HG02798 (cell line): Measurements from ENCODE around the gene PTPRN2.

Experiments used
- ATAC-seq: cut with Tn5 transposase; IDR thresholded peaks from one replicate; pipeline ENCODE4 v1.9.1; 2021; ENCODE audit warnings: mild to moderate bottlenecking; ENCODE audit not compliant: unreplicated experiment, poor library complexity

PTPRN2 gene

DNA sequence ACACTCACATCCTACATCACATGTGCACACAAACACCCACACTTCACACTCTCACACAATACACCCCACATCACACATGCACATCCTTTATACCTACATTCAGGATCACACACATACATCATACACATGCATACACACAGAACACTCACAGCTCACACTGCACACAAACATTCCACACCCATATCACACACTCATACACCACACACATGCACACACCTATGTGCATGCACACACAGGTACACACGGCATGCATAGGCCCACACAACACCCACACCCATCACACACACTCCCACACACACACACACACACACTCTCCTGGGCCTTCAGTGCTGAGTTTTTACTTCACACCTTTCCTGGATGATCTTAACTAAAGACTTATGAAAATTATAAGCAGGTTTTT, 1030.4 kb downstream of the PTPRN2 start:
- ATAC-seq, result no peak

GRCh38 chr7:157556642-157556944, 1031.0 kb downstream of the PTPRN2 start:
- ATAC-seq, result no peak

- no peak for ATAC-seq
Observed at GRCh38 chr7:157555944-157556641, 1031.5 kb downstream of the PTPRN2 start.

DNA sequence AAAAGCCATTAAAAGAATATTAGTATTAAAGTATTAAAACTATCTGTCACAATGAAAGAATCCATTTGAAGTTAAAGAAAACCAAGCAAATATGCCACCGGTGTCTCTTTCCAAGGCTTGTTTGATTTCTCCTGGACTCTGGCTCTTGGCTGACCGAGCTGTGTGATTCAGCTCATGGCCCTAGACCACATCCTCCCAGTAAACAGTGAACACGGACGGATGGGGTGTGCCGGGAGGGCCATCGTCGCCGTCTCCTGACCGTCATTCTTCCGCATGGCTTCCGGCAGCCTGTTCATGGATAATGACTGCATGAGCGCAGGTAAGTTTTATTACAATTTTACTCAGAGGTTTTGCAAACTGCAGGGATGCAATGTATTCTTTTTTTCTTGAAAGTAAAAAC, 1032.3 kb downstream of the PTPRN2 start:
- ATAC-seq, result no peak

- no peak for ATAC-seq
Observed at GRCh38 chr7:157554393-157555238, 1033.0 kb downstream of the PTPRN2 start.

- ATAC-seq, result no peak
Observed at GRCh38 chr7:157553256-157553655, 1034.4 kb downstream of the PTPRN2 start.

DNA sequence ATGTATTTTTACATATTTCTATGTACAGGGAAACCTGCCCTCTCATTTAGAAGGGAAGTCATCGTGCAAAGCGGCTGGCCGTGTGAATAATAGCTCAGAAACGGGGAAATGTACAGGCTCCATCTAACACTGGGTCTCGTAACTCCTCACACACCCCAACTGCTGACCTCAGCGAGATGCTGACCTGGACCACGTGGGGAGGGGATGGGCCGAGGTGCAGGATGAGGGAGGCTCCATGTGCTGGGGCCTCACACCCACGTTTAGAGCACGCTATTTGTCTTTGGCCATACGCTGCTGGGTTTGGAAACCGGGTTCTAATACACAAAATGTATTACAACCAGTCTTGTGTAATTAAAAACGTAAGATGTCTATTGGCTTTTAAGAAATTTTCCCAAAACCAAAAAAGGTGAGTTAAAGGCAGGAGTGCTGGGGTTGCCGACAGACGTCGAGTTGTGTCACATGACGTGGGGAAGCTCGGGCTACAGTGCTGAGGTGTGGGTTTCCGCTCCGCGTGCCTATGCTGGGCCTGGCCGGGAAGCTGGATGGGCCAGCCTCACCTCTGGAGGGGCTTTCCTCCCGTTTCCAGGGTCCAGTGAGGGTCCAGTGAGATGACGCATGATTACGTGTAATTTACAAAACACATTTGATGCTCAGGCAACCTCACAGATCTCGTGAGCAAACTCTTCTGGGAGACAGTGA, 1035.2 kb downstream of the PTPRN2 start:
- ATAC-seq, result no peak

DNA sequence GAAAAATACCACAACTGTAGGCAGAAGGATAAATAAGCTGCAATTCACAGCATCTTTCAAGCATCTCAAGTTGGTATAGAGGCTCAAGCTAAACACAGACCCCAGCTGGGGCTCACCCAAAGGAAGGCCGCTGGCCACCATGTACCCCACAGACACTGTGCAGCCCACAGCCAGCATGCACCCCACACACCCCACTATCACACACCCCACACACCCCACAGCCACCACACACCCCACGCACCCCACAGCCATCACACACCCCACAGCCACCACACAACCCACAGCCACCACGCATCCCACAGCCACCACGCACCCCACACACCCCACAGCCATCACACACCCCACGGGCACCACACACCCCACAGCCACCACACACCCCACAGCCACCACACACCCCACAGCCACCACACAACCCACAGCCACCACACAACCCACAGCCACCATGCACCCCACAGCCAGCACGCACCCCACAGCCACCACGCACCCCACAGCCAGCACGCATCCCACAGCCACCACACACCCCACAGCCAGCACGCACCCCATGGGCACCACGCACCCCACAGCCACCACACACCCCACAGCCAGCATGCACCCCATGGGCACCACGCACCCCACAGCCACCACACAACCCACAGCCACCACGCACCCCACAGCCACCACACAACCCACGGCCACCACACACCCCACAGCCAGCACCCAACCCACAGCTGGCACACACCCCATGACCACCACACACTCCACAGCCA, 1036.1 kb downstream of the PTPRN2 start:
- no peak for ATAC-seq

DNA sequence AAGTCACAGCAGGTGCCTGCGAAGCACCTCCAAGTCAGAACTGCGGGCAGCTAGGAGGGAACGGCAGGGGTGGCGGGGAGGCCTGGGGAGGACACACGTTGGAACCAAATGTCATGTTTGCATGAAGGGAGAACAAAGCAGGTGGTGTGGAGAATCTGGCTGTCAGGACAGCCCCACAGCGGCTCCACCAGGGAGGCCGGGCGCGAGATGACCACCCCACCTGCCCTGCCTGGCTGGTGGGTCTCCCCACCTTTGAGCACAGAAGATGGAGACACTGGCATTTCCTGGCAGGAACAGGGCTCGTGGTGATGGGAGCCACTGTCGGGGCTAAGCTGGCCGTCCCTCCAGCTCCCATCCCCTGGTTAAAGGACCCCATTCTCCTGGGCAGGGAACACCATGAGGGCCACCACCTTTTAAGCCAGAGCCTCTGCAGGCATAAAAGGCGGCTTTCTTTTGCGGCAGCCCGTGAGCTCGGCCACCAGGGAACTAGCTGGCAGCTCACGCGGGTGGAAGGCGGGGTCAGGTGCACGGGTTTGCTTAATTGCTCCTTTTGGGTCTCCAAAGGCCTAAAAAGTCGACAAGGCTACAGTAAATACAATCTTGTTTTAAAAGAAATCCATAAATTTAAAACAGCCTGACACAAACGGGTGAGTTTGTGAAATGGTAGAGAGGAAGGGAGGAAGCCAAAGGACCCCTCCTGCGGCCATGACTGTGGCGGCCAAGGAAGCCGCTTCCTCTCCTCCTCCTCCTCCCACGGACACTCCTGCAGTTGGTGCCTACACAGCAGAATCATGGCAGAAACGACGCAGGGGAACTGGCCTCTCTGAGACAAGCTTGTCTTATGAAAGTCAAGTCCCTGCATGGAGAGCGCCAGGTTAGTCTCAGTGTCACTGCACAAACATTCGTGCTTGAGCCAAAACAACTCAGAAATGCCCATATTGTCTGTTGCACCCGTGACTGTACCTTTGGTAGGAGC, 1037.0 kb downstream of the PTPRN2 start:
- ATAC-seq, result no peak

DNA sequence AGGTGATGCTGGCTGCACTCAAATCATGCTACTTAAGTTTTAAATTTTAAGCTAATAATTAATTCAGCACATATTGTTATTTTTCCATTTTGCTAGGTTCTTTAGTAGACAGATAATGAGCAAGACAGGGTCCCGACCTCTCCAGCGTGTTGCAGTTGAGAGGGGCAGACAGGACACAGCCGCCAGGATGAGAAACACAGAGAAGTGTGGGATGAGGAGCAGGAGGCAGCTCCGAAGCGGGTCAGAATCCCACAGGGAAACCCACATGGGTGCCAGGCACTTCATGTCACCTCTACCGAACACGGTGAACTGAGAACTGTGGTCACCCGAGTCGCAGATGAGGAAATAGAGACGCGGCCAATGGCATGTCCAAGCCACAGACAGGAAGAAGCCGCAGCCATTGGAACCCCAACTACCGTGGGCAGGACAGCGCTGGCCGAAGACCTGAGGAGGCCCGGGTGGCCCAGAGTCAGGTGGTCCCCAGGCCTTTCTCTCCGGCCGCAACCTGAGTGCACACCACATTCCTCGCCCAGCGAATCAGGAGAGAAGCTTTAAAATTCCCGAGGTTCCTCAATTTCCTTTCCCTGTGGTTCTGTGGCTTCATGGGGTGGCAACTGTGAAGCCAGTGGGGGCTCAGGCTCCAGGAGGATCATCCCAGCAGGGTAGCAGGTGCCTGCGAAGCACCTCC, 1037.9 kb downstream of the PTPRN2 start:
- no peak for ATAC-seq

DNA sequence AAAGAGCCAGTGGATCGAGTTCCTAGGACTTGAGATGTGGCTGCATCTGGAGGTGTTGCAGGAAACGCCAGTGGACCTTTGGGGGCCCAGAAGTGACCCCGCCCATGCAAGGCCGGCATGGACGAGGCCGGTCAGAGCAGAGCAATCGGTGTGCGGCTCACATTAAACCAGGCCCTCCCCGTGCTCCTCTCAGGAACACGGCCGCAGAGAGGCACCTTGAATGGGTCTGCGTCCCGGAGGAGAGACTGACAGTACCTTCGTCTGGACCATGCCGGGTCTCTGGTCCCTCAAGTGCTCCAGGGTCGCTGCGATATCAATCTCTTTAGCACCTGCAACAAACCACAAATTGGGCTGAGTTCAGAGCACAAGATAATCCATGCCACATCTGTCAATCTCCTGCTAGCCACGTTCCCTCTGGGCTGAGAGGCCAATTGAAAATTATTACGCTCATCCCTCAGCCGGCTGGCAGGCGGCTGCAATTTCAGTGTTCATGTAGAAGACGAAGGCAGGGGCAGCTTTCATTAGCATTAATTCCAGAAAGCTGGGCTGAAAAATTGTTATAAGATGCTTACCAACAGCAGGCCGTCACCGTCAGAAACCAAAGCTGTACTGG, 1038.8 kb downstream of the PTPRN2 start:
- ATAC-seq, result no peak

GRCh38 chr7:157547611-157548010, 1040.0 kb downstream of the PTPRN2 start:
- ATAC-seq, result no peak

DNA sequence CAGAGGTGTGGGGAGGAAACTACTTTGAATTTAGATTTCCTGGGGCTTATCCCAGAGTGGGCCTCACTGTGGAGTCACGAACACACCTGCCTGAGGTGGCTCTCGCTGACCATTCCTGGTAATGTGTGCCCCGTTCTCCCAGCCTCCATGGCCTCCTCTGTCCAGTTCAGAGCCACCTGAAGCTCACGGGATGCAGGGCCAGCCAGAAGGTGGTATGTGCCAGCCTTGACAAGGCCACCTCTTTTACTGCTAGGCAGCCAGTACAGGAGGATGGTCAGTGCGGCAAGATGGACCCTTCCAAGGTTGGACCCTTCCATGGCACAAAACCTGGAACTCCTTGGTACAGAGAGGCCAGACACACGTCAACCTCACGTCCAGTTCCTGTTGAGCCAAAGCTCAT, 1040.5 kb downstream of the PTPRN2 start:
- ATAC-seq, result no peak

GRCh38 chr7:157545681-157546060, 1042.0 kb downstream of the PTPRN2 start:
- ATAC-seq, result no peak

DNA sequence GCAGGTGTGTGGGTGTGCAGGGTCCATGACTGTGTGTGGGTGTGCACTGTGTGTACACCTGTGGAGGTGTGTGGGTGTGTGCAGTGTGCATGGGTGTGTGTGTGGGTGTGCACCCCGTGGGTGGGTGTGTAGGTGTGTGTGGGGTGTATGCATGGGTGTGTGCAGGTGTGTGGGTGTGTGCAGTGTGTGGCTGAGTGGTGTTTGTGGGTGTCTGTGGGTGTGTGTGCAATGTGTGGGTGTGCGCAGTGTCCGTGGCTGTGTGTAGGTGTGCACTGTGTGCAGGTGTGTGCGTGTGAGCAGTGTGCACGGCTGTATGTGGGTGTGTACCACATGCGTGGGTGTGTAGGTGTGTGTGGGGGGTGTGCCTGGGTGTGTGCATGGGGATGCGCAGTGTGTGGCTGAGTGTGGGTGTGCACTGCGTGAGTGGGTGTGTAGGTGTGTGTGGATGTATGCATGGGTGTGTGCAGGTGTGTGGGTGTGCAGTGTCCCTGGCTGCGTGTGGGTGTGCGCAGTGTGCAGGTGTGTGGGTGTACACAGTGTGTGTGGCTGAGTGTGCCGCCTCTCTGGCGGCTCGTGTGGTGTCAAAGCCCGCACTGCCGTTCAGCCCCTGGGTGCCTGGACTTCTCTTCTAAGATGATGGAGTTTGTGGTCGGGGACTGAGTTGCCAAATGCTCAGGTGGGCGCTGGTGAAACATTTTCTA, 1042.5 kb downstream of the PTPRN2 start:
- ATAC-seq, result no peak

DNA sequence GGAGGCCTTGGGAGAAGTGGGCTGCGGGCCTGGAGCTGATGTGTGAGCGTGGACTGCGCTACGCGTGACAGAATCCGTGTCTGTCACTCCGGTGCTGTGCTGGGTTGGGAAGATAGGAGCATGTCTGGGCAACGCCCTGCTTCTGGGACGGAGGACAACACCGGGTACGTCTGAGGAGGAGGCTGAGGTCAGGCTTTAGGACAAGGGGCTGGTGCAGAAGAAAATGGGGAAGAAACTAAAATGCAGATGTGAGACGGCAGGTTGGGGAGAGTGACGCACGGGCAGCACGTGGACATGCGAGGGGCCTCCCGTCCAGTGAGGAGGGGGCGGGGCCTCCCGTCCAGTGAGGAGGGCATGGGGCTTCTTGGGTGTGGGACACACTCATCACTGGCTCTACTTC, 1043.4 kb downstream of the PTPRN2 start:
- no peak for ATAC-seq

GRCh38 chr7:157543791-157544190, 1043.8 kb downstream of the PTPRN2 start:
- ATAC-seq, result no peak

GRCh38 chr7:157543276-157543675, 1044.3 kb downstream of the PTPRN2 start:
- ATAC-seq, result no peak
